ENCODE data around the gene RNF113B. TPM values are rescaled to one million over a fixed set of nuclear protein-coding genes. Genes with fewer than 3 reads are reported as not detected.

The RNF113B gene
- total and polyA plus RNA-seq, 2 donors (not counting 1 experiment from before 2014, with no cell fraction given), result not detected

GRCh38 chr13:98214707-98215106 is 37.6 kb upstream of the RNF113B start:
- Histone ChIP-seq H3K4me2 (replicated peaks; ENCODE audit: low read depth, low read length, poor library complexity, severe bottlenecking) (no peak overlapping the region), H4K20me1 (ENCODE audit: control insufficient read depth, insufficient read depth, low read length, poor library complexity, severe bottlenecking) (no peaks in the 10 kb centered on the region), H3K4me3 (ENCODE audit: control extremely low read depth in 1 of 5, extremely low read depth in 1 of 5, insufficient read depth in 1 of 5, low read depth in 2 of 5, low read length in 4 of 5) (no peak overlapping the region), H3K79me2 (ENCODE audit: control insufficient read depth, insufficient read depth, low read length) (no peaks in the 10 kb centered on the region), H3K9me3 (ENCODE audit: control extremely low read depth in 1 of 3, control insufficient read depth in 2 of 3, insufficient read depth in 1 of 3, low read length in 2 of 3) (no peaks in the 10 kb centered on the region), H2AFZ (ENCODE audit: insufficient read depth, low read depth, low read length, poor library complexity, severe bottlenecking) (no peak overlapping the region), H3K27ac (ENCODE audit: low read length in 2 of 2) (no peak overlapping the region), H3K36me3 (replicated peaks in 1 of 2; ENCODE audit: control extremely low read depth in 1 of 2, control insufficient read depth in 1 of 2, extremely low read depth in 1 of 2, insufficient read depth in 2 of 2, low read length in 1 of 2) (no peaks in the 10 kb centered on the region), H3K4me1 (ENCODE audit: control insufficient read depth in 2 of 2, insufficient read depth in 2 of 2, low read length in 2 of 2) (no peaks in the 10 kb centered on the region), H3K27me3 (replicated peaks in 1 of 4; ENCODE audit: control extremely low read depth in 1 of 4, control insufficient read depth in 3 of 4, insufficient read depth in 4 of 4, low read length in 3 of 4) (no peaks in the 10 kb centered on the region), H3K9ac (ENCODE audit: low read length) (no peak overlapping the region)
- POLR2A ChIA-PET, result no interaction called here
- no peak for ATAC-seq (ENCODE audit: low read depth)
- H3K4me3 Mint-ChIP-seq, result no peak overlapping the region
- TF ChIP-seq CTCF (IDR thresholded peaks at IDR 0.05) (no peak), EZH2 (IDR thresholded peaks at IDR 0.05; ENCODE audit: borderline replicate concordance, insufficient read depth, low read depth, low read length, poor library complexity, severe bottlenecking) (no peak)
- H3K27ac Mint-ChIP-seq, result no peak overlapping the region
- DNase-seq, result no peak
- no CpG with 5 or more reads among the region's 6 CpGs for WGBS (ENCODE audit: insufficient coverage)
- peaks cover 7% of the 10 kb centered on the region for H3K27me3 Mint-ChIP-seq
- no peaks in the 10 kb centered on the region for H3K9me3 Mint-ChIP-seq (ENCODE audit: insufficient read depth)
- intact Hi-C loops (cut with micrococcal nuclease), result no loop called here
- no peaks in the 10 kb centered on the region for H3K4me1 Mint-ChIP-seq
- CTCF ChIA-PET, result no interaction called here

DNA sequence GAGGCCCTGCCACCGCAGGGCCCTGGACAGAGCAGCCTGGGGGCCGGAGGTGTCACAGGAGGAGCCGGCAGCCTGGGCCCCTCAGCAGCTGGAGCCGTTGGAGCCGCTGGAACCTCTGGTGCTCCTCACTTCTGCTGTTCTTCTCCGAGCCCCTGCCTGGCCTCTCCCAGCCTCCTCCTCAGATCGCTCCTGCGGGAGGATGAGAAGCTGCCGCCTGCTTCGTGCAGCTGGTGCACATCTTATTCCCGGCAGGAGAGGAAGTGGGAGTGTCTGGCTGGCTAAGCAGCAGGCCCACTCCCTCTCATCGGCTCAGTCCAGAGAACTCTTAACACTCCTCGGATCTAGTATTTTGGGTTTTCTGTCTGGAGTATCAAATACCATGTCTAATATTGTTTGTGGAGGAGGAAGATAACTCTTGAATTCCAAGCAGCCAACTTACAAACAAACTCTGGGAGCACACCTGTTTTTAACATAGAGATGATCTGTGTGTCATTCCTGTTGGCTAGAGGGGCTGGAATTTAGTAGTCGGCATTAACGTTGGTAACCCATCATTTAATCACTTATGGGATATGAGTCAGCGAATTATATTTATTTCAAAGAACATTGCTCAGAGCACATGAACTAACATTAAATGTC is 37.1 kb upstream of the RNF113B start:
- Histone ChIP-seq H3K4me3 (ENCODE audit: control extremely low read depth in 1 of 5, extremely low read depth in 1 of 5, insufficient read depth in 1 of 5, low read depth in 2 of 5, low read length in 4 of 5) (no peak overlapping the region), H3K79me2 (ENCODE audit: control insufficient read depth, insufficient read depth, low read length) (no peaks in the 10 kb centered on the region), H3K9me3 (ENCODE audit: control extremely low read depth in 1 of 3, control insufficient read depth in 2 of 3, insufficient read depth in 1 of 3, low read length in 2 of 3) (no peaks in the 10 kb centered on the region), H3K27ac (ENCODE audit: low read length in 2 of 2) (no peak overlapping the region), H3K27me3 (replicated peaks in 1 of 4; ENCODE audit: control extremely low read depth in 1 of 4, control insufficient read depth in 3 of 4, insufficient read depth in 4 of 4, low read length in 3 of 4) (no peaks in the 10 kb centered on the region), H3K9ac (ENCODE audit: low read length) (no peak overlapping the region), H2AFZ (ENCODE audit: insufficient read depth, low read depth, low read length, poor library complexity, severe bottlenecking) (no peak overlapping the region), H3K4me1 (ENCODE audit: control insufficient read depth in 2 of 2, insufficient read depth in 2 of 2, low read length in 2 of 2) (no peaks in the 10 kb centered on the region), H3K4me2 (replicated peaks; ENCODE audit: low read depth, low read length, poor library complexity, severe bottlenecking) (no peak overlapping the region), H4K20me1 (ENCODE audit: control insufficient read depth, insufficient read depth, low read length, poor library complexity, severe bottlenecking) (no peaks in the 10 kb centered on the region), H3K36me3 (replicated peaks in 1 of 2; ENCODE audit: control extremely low read depth in 1 of 2, control insufficient read depth in 1 of 2, extremely low read depth in 1 of 2, insufficient read depth in 2 of 2, low read length in 1 of 2) (no peaks in the 10 kb centered on the region)
- ATAC-seq (ENCODE audit: low read depth) (no peak), DNase-seq (no peak)
- TF ChIP-seq CTCF (IDR thresholded peaks at IDR 0.05) (no peak), EZH2 (IDR thresholded peaks at IDR 0.05; ENCODE audit: borderline replicate concordance, insufficient read depth, low read depth, low read length, poor library complexity, severe bottlenecking) (no peak)
- intact Hi-C loops (cut with micrococcal nuclease), result no loop called here
- no peaks in the 10 kb centered on the region for H3K4me1 Mint-ChIP-seq
- ChIA-PET POLR2A (no interaction called here), CTCF (no interaction called here)
- 96% methylated on average over 10 of the region's 16 CpGs for WGBS (ENCODE audit: insufficient coverage)
- H3K4me3 Mint-ChIP-seq, result no peak overlapping the region
- H3K27me3 Mint-ChIP-seq, result peaks cover 7% of the 10 kb centered on the region
- no peak overlapping the region for H3K27ac Mint-ChIP-seq
- H3K9me3 Mint-ChIP-seq (ENCODE audit: insufficient read depth), result no peaks in the 10 kb centered on the region

All from B cell (primary cell).